B cell (primary cell): ENCODE results near the gene NAPG. TPM values are rescaled to one million over a fixed set of nuclear protein-coding genes. Genes with fewer than 3 reads are reported as not detected.

Source experiments
- ATAC-seq: fragments of 200-7000 bp; cut with Tn5 transposase; one replicate; pipeline ENCODE4 v1.10.0; 2021; ENCODE audit warnings: low read depth, mild to moderate bottlenecking, moderate number of reproducible peaks, moderate library complexity
- CTCF ChIA-PET: fragments of 350-600 bp; sonication (Branson Sonifier 250); formaldehyde crosslinking; loops from one replicate; lab custom pipeline; 2021; ENCODE audit warnings: antibody characterized with exemption, inconsistent platforms; lab: Charles Lee
- POLR2A ChIA-PET: fragments of 350-600 bp; sonication (Branson Sonifier 250); formaldehyde crosslinking; loops from one replicate; lab custom pipeline; 2021; ENCODE audit warnings: antibody characterized with exemption; lab: Charles Lee
- DNase-seq: peaks from one replicate; pipeline ENCODE4 v3.0.0; 2013
- H2AFZ ChIP-seq: 2 replicates; pipeline ENCODE4 v1.6.1; 2012; ENCODE audit warnings: mild to moderate bottlenecking, low read depth, low read length; ENCODE audit not compliant: insufficient read depth, poor library complexity, severe bottlenecking
- H3K27ac ChIP-seq, 2 donors: 1 replicate in 1 of 2; 2 replicates in 1 of 2; pipeline ENCODE4 v1.5.1; 2012 to 2013; ENCODE audit warnings: low read length in 2 of 2, mild to moderate bottlenecking in 2 of 2, moderate library complexity in 1 of 2
- H3K27me3 ChIP-seq, 4 experiments: fragments of 200-600 bp in 1 of 4; sonication (generic) in 1 of 4; replicated peaks in 1 of 4; 1 replicate in 2 of 4; 2 replicates in 2 of 4; pipeline versions ENCODE4 v1.6.1 to v1.7.0; 2013 to 2016; ENCODE audit warnings: low read length in 3 of 4, mild to moderate bottlenecking in 2 of 4, mixed read lengths in 1 of 4, moderate library complexity in 1 of 4; ENCODE audit not compliant: insufficient read depth in 4 of 4, control insufficient read depth in 3 of 4; ENCODE audit errors: control extremely low read depth in 1 of 4
- H3K36me3 ChIP-seq, 2 experiments: replicated peaks in 1 of 2; 1 replicate in 1 of 2; 2 replicates in 1 of 2; pipeline versions ENCODE4 v1.6.1 to v1.7.1; 2013; ENCODE audit warnings: low read length in 1 of 2; ENCODE audit not compliant: insufficient read depth in 2 of 2, control insufficient read depth in 1 of 2; ENCODE audit errors: control extremely low read depth in 1 of 2, extremely low read depth in 1 of 2
- H3K4me1 ChIP-seq, 2 donors: fragments of 200-600 bp in 1 of 2; sonication (generic) in 1 of 2; 1 replicate in 1 of 2; 2 replicates in 1 of 2; pipeline versions ENCODE4 v1.5.1 to v1.6.1; 2013 to 2017; ENCODE audit warnings: low read length in 2 of 2; ENCODE audit not compliant: control insufficient read depth in 2 of 2, insufficient read depth in 2 of 2
- H3K4me2 ChIP-seq: replicated peaks from 2 replicates; pipeline ENCODE3; 2012; ENCODE audit warnings: mild to moderate bottlenecking, low read depth, low read length; ENCODE audit not compliant: poor library complexity, severe bottlenecking
- H3K4me3 ChIP-seq, 5 experiments: fragments of 200-600 bp in 1 of 5; sonication (generic) in 1 of 5; 1 replicate in 3 of 5; 2 replicates in 2 of 5; pipeline versions ENCODE4 v1.5.1 to v1.7.0; 2011 to 2016; ENCODE audit warnings: low read length in 4 of 5, mild to moderate bottlenecking in 4 of 5, low read depth in 2 of 5, control low read depth in 1 of 5, moderate library complexity in 1 of 5; ENCODE audit not compliant: insufficient read depth in 1 of 5; ENCODE audit errors: control extremely low read depth in 1 of 5, extremely low read depth in 1 of 5
- H3K79me2 ChIP-seq: fragments of 200-600 bp; sonication (generic); one replicate; pipeline ENCODE4 v1.6.0; 2016; ENCODE audit warnings: low read length; ENCODE audit not compliant: control insufficient read depth, insufficient read depth
- H3K9ac ChIP-seq: fragments of 200-600 bp; sonication (generic); 2 replicates; pipeline ENCODE4 v1.6.1; 2017; ENCODE audit warnings: mild to moderate bottlenecking, low read length, moderate library complexity
- H3K9me3 ChIP-seq, 3 donors: one replicate each; pipeline versions ENCODE4 v1.6.1 to v1.7.1; 2013; ENCODE audit warnings: low read length in 2 of 3; ENCODE audit not compliant: control insufficient read depth in 2 of 3, insufficient read depth in 1 of 3; ENCODE audit errors: control extremely low read depth in 1 of 3
- H4K20me1 ChIP-seq: 2 replicates; pipeline ENCODE4 v1.6.0; 2012; ENCODE audit warnings: mild to moderate bottlenecking, low read length; ENCODE audit not compliant: insufficient read depth, control insufficient read depth, poor library complexity, severe bottlenecking
- H3K27ac Mint-ChIP-seq: one replicate; pipeline ENCODE4 v1.8.0; 2021; ENCODE audit warnings: mixed read lengths
- H3K27me3 Mint-ChIP-seq: one replicate; pipeline ENCODE4 v1.8.0; 2021; ENCODE audit warnings: mixed read lengths
- H3K4me1 Mint-ChIP-seq: one replicate; pipeline ENCODE4 v1.8.0; 2021; ENCODE audit warnings: mixed read lengths
- H3K4me3 Mint-ChIP-seq: one replicate; pipeline ENCODE4 v1.8.0; 2021; ENCODE audit warnings: mixed read lengths
- H3K9me3 Mint-ChIP-seq: one replicate; pipeline ENCODE4 v1.8.0; 2022; ENCODE audit warnings: mixed read lengths; ENCODE audit not compliant: insufficient read depth
- EZH2 ChIP-seq: IDR thresholded peaks from 2 replicates; pipeline ENCODE4 v1.6.1; 2012; ENCODE audit warnings: borderline replicate concordance, low read depth, mild to moderate bottlenecking, moderate library complexity, low read length; ENCODE audit not compliant: insufficient read depth, poor library complexity, severe bottlenecking
- WGBS: methylation state at CpG from one replicate; pipeline ENCODE4 v1.1.5; 2013; ENCODE audit warnings: missing lambda C conversion rate; ENCODE audit not compliant: insufficient coverage; 5-methylcytosine and 5-hydroxymethylcytosine counted together
- intact Hi-C: fragments of 100-400 bp; cut with micrococcal nuclease; formaldehyde crosslinking; loops from one replicate; pipeline ENCODE4 v1.10.0; 2022
- polyA plus RNA-seq: library from polyadenylated mRNA; depleted of rRNA; stranded (reverse); fragments of >200 nt; gene quantifications from 2 replicates; pipeline ENCODE4 v1.2.3, GENCODE V29; 2012
- total RNA-seq, 2 donors: library from RNA; stranded (reverse); fragments of 120-200 nt in 1 of 2; gene quantifications; 1 replicate in 1 of 2; 2 replicates in 1 of 2; pipeline versions ENCODE4 v1.2.3 to v1.2.4, GENCODE V29; 2013 to 2022
- TF ChIP-seq, protein P1 (sequence below): fragments of 200-600 bp; IDR thresholded peaks from one replicate; pipeline ENCODE4 v1.8.0; 2022; ENCODE audit warnings: antibody characterized with exemption, mild to moderate bottlenecking

NAPG gene
- total and polyA plus RNA-seq, 2 donors (not counting 1 experiment from before 2014, with no cell fraction given): 9.4 to 31.8 TPM

DNA sequence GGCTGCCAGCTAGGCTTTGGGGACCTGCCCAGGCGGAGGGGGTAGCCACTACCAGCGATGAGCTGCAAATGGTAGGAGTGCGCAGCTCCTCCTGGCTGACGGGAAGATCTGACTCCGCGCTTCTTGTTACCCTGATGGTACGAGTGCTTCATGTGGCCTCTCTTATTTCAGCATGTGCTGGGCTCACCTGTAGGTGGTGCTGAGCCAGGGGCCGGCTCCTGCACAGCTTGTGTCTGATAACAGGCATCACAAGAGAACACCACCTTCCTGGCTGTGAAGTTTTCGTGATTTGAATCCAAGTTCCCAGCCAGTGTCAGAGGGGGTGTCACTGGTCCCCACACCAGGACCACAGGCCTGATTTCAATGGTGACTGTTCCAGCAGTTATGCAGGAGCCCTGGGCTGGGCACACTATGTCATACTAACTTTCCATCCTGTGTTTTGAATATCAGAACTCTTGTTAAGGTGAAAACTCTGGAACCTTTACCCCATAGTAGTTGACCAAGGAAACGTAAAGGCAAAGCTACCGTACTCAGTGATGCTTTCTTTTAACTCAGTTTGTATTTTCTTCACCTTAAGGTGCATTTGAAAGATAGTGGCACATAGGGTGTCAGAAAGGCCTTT, 43.4 kb upstream of the NAPG start:
- WGBS: 97% methylated on average over 9 of the region's 11 CpGs
- H3K4me3 Mint-ChIP-seq: peak overlapping the region; percentile 69
- ATAC-seq: peak; percentile 16
- peaks cover 67 to 70% of the 10 kb centered on the region in 2 donors for H3K4me1 ChIP-seq
- CTCF ChIA-PET: interaction anchor here (0.6 to 5.2 kb wide), 7 partner anchors 9 to 559 kb away, joined by 3 to 43 read pairs (median 4); no protein-coding TSS in a partner anchor
- H3K27ac ChIP-seq: peak overlapping the region; percentile 55 to 69
- H3K4me3 ChIP-seq: peak overlapping the region in 3 of 5 experiments; percentile 15 to 42 (median 22)
- peak overlapping the region; percentile 94 for H3K27ac Mint-ChIP-seq
- H3K9me3 Mint-ChIP-seq: no peaks in the 10 kb centered on the region
- no peaks in the 10 kb centered on the region for H3K79me2 ChIP-seq
- no peak for DNase-seq
- no peak for TF ChIP-seq EZH2
- TF ChIP-seq, protein P1, sequence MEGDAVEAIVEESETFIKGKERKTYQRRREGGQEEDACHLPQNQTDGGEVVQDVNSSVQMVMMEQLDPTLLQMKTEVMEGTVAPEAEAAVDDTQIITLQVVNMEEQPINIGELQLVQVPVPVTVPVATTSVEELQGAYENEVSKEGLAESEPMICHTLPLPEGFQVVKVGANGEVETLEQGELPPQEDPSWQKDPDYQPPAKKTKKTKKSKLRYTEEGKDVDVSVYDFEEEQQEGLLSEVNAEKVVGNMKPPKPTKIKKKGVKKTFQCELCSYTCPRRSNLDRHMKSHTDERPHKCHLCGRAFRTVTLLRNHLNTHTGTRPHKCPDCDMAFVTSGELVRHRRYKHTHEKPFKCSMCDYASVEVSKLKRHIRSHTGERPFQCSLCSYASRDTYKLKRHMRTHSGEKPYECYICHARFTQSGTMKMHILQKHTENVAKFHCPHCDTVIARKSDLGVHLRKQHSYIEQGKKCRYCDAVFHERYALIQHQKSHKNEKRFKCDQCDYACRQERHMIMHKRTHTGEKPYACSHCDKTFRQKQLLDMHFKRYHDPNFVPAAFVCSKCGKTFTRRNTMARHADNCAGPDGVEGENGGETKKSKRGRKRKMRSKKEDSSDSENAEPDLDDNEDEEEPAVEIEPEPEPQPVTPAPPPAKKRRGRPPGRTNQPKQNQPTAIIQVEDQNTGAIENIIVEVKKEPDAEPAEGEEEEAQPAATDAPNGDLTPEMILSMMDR: no peak
- H2AFZ ChIP-seq: peak overlapping the region; percentile 75
- no peaks in the 10 kb centered on the region for H4K20me1 ChIP-seq
- H3K9ac ChIP-seq: peak overlapping the region; percentile 37
- POLR2A ChIA-PET: interaction anchor here (0.7 to 1.1 kb wide), 2 partner anchors 569 to 743 kb away, joined by 3 read pairs; partner anchors contain the start of gene VAPA
- no peaks in the 10 kb centered on the region for H3K36me3 ChIP-seq
- H3K27me3 ChIP-seq: no peaks in the 10 kb centered on the region
- H3K4me1 Mint-ChIP-seq: peaks cover 64% of the 10 kb centered on the region
- H3K9me3 ChIP-seq: peaks cover 0 to 5% (median 0%) of the 10 kb centered on the region in 3 donors
- no peaks in the 10 kb centered on the region for H3K27me3 Mint-ChIP-seq
- intact Hi-C loops: loop anchor here (5.0 kb wide), 1 partner anchor 40 kb away; no protein-coding TSS in a partner anchor
- peak overlapping the region; percentile 67 for H3K4me2 ChIP-seq
